SKM-1 (cell line): Measurements from ENCODE around the gene SERPINE2.
A peak's percentile ranks its signal among the peaks of the same experiment; 100 is the strongest.

ENCODE experiments used
- DNase-seq: peaks from one replicate; lab custom pipeline; 2025; ENCODE audit not compliant: unreplicated experiment; lab: John Stamatoyannopoulos, UW

The SERPINE2 gene

DNA sequence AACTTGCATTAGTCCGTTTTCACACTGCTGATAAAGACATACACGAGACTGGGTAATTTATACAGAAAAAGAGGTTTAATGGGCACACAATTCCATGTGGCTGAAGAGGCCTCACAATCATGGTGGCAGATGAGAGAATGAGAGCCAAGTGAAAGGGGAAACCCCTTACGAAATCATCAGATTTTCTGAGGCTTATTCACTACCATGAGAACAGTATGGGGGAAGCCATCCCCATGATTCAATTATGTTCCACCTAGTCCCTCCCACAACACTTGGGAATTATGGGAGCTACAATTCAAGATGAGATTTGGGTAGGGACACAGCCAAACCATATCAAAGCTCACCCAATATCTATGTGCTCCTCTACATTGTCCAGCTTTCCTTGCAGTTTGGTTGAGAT, 16.0 kb upstream of the SERPINE2 start:
- DNase-seq, result no peak

DNA sequence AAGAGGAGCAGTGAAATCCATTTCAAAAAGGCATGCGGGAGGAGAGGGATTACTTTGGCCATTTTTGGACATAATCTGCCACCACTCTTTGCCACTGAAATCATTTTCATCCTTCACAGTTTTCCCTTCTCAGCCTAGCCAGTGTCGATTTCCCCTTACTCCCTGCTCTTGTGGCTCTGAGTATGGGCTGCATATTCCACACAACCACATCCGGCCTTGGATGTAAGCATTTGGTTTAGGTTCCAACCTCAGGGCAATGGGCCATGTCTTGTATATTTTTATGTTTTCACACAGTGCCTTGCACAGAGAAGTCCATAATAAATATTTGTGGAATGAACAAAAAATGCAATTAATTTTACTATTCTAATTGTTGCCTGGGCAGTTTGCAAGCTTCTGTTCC, 7.7 kb upstream of the SERPINE2 start:
- DNase-seq, result no peak

DNA sequence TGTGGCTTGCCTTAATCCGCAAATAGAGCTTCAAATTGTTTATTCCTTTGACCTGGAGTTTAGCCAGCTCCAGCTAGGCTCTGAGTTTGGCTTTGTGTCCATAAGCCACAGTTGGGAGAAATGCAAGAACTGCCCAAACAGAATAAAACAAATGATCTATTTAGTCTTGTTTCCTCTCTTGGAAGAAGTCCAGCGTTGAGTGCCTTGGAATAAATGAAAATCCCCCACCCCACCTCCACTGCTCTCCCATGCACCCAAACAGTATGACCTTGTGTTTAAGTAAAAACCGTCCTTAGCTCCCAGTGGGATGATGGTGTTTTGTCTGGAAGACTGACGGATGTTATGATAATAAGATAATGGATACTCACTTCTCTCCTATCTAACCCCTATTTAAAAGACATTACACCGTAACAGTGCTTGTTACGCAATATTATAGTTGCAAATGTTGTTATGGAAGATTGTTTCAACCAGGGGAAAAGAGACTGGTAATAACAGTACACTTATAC, 3.2 kb upstream of the SERPINE2 start:
- DNase-seq, result no peak

DNA sequence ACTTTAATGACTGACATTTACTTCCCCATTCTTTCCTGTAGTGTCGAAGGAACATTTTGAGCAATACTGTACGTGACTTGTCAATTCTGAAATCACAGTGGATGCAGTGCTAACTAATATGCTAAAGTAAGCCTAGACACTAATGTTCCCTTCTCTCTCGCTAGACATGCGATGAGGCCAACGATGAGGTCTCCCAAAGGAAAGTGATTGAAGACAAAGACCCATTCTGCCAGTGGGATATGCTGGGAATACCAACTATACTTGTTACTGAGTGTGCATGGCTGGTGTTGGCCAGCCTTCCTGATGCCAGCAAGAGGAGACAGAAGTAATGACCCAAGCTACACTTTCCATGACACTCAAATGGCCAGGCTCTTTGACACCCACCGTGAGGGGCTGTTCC, 2.5 kb upstream of the SERPINE2 start:
- no peak for DNase-seq

DNA sequence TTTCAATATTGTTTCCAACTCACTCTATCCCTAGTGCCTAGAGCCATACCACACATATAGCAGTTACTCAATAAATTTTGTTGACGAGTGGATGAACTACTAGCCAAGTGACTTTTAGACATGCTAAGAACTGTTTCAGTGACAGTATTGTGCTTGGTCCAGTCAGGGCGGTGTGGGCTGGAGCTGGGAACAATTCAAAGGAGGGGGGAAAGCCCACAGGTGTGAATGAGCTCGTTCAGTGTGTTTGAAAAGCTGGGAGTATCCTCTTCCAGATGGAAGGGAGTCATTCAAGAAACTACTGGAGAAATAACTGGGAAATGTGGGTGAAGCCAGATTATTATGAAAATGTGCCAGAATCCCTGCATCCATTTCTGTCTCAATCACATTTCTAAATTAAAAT, 1.7 kb upstream of the SERPINE2 start:
- DNase-seq, result no peak

DNA sequence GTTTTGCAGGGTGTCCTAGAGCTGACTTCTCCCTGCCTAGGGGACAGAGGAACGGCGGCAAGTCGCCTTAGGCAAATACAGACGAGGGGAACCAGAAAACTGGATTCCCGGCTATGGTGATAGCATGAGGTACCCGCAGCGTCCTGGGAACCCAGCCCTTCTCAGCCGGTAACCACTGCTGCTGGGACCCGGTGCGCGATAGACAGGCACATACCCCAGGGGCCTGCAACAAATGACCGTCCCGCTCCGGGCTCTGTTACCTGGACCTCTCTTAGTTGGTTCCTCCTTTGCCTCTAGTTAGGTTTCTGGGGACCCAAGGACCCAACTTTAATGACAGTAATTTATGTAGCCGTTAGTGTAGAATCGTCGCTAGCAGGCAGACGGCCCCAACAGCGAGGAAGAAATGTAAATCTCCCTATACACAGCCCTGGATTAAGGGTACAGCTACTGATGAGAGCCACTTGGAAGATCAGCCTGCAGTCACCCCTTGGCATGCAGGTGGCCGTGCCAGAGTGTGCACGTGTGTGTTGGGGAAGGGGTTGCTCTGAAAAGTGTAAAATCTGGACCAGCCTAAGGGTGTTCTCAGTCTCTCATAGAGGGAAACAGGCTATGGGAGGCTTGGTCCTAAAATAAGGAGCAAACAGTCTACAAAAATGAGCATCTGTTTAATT, 819 bp upstream of the SERPINE2 start:
- no peak for DNase-seq

DNA sequence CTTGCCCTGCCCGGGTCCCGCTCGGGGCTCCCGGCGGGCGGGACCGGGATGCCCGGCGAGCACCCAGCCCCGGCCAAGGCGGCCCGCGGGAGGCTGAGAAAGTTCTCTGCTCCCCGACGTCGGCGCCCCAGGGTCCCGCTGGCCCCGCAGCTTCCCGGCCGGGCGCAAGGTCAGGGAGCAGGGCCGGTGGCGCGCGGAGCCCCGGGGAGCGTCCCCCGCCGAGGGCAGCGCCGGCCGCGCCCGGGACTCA, 331 bp downstream of the SERPINE2 start:
- DNase-seq, result no peak

DNA sequence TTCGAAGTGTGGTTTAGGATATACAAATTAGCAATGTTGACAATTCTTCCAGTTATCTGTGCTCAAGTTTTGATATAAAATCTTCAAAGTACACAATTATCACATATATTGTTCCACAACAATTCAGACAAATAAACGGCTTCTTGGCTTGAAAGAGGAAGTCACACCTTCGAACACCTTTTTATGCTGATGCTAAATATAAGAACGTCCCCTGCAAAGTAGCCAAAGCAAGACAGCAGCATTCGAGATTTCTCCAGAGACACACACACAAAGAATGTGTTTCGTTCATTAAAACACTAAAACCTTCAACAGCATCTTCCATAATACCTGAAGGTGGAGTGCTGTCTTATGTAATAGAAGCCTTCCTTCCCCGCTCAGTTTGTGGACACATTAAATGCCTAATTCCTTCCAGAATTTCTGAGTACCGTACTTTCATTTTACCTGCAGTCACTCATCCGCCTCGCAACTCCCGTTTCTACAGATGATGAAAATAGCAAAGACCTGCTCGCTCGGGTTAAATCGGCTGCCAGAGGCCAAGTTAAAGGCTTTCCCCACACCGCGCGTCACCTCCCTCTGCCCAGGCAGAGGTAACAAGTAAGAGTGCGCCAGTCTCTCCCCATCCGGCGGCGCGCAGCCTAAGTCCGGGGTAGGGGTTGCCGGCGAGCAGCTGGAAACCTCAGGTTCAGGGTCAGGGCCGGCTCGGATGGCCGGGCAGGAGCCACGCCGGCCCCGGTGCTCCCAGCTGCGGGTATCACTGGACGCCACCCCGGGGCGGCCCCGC, 847 bp downstream of the SERPINE2 start:
- no peak for DNase-seq

DNA sequence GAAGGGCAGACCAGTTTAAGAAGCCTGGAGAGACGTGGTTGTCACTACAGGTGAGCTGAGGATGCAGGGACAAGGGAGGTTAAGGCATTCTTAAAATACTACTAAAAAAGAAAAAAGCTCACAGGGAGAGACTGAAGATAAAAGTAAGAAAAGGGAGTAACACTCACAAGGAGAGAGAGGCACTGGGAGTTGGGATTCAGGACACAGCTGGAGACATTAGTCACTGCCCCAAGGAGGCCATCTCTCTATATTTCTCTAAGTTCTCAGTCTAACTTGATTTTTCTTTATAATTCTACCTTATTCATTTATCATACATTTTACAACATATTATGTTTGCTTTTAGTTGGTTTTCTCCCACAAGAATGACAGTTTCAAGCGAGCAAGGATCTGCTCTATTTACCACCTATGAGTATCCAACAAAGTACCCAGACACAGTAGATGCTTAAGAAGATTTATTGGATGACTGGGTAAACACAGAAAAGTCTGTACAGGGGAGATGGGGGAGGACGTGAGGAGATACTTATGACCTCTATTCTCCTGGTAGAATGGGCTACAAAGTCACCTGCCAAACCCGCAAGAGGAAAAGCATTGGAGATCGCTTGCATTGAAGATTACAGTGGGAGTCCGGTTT, 2.2 kb downstream of the SERPINE2 start:
- DNase-seq, result no peak

DNA sequence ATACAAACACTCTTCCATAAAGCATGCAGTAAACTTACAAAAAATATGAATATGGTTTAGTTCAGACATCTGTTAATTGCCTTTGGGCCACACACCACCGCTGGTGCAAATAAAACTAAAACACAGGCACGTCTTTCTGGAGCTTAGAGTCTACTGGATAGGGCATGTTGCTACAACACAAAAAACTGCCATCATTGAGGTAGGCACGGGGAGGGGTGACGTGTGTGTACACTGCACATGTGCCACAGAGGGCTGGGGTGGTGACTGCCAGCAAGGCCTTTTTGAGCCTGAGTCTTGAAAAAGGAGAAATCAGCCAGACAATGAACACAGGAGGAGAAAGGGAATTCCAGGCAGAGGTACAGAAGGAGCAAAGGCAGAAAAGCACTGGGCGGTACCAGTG, 5.1 kb downstream of the SERPINE2 start:
- no peak for DNase-seq

DNA sequence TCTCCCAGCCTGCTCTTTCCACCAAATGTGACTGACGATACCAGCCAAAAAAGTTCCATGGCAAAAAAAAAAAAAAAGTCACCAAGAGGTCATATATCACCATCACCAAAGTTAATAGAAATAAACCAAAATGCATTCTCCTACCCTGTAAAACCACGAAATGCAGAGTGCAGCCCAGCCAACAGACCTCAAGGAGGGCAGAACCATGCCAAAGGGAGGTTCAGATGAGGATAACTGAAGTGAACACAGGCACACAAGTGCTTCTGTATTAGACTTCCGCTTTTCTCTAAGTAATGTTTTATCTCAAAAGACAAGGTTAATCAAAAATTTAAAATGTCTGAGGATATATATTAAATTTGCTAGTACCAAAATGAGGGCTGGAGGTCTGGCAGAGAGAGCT, 5.5 kb downstream of the SERPINE2 start:
- DNase-seq, result peak; percentile 56

DNA sequence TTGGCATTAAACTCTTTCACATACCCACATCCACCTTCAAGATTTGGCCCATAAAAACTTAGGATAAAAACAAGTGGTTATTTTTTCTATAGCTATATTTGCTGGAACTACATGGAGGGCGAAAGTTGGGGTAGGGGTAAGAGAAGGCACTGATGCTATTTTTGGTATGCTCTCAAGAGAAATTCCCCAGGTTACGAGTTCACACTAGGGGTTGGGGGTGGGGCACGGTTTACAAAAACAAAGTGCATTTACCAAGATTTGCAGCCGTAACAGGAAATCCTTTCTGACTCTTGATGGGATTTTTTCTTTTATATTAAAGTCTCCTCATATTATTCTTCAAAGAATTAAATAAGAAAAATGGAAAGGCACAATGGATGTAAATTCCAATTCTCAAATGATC, 6.8 kb downstream of the SERPINE2 start:
- DNase-seq, result no peak

DNA sequence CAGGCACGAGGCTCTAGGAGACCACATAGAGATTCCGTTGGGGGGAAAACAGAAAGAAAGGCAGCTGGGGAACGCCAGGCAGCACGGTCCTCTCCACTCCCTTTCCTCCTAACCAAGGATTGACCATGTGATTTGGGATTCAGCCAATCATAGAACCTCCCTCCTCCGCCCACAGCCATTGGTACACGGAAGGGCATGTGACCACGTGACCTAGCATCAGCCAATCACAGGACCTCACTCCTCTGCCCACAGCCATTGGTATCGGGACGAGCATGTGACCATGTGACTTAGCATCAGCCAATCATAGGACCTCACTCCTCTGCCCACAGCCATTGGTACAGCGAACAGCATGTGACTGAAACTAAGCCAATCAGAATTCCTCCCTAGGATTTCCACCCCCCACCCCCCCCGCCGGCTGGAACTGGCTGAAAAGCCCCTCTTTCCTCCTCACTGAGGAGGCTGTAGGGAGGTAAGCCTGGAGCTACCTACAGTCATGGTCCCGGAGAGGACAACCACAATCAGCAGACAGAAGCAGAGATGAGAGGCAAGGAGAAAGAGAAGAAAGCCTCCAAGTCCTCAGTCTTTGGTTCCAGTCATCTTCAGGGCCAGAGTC, 7.6 kb downstream of the SERPINE2 start:
- DNase-seq, result no peak

DNA sequence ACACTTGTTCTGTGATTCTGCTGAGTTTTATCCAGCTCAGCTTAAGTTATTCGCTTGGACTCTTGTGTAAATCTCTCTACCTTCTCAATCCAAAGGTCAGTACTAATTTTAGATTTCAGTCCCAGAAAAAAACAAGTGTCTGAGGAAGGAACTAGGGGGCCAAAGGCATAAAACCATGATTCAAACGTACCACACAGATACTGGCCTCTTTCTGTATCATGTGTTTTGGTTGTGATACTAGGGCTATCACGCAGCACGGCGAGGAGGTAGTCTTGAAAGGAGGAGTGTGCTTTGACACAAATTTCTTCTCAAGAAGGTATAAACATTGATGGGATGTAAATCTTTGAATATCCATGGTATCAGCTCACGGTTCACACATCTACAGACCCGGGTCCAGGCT, 8.3 kb downstream of the SERPINE2 start:
- DNase-seq, result no peak

DNA sequence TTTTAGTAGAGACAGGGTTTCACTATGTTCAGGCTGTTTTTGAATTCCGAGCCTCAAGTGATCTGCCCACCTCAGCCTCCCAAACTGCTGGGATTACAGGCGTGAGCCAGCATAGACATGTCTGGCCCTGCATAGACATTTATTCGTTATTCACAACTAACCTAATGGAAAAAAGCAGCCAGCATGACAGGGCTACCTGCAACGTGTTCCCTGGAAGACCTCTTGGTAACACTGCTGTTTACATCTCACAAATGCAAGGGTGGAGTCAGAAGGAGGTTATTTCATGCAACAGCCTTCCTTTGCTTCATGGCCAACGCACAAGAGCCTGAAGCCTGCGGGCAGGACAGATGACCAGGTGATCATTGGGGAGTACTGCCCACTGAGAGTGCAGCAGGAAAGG, 9.2 kb downstream of the SERPINE2 start:
- no peak for DNase-seq

DNA sequence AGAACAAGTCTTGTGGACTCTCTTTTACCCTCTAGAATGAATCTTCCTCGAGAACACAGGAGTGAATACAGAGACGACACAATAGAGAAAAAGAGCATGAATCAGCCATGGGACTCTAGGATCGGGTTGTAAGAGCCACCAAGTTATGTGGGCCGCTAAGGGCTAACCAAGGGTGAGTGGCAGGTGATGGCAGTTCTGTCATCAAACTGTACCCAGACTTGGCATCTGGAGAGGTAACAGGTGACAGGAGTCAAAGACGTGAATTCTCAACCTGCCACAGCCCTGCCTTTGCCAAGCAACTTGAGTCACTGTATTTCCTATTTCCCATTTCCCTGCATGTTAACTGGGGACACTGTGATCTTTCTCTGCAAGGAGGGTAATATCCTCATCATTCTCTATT, 11.2 kb downstream of the SERPINE2 start:
- DNase-seq, result no peak

DNA sequence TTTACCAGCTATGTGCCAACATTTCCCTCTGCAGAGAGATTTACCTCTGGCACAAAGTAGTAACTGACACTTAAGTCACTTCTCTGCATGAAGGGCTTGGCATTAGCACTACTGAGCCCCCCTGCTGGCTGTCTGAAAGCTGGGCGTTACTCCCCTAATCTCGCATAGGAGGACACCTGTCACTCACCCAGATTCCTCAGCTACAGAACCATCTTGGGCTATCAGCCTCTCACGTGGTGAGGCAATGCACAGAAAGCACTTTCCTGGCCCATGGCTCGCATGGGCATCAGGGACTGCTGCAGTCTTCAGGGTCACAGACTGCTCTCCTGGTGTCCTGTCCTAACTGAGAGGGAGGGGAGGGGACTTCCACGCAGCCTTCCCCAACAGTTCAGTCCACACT, 12.0 kb downstream of the SERPINE2 start:
- no peak for DNase-seq

DNA sequence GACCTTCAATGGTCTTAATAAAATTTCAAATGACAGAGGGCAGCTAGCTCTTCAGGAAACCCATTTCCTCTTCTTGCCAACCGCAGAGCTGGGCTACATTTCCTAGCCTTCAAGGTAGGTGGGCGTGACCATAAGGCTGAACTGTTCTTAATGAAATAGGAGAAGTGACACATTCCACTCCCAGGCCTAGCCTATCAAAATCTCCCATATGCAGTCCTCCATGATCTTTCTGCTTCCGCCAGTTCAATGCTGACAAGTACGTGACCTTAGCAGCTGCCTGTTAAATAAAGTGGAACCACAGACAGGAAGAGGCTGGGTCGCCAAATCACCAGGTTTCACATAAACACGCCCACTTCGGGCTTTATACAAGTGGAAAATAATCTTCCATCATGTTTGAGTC, 13.2 kb downstream of the SERPINE2 start:
- peak; percentile 95 for DNase-seq

DNA sequence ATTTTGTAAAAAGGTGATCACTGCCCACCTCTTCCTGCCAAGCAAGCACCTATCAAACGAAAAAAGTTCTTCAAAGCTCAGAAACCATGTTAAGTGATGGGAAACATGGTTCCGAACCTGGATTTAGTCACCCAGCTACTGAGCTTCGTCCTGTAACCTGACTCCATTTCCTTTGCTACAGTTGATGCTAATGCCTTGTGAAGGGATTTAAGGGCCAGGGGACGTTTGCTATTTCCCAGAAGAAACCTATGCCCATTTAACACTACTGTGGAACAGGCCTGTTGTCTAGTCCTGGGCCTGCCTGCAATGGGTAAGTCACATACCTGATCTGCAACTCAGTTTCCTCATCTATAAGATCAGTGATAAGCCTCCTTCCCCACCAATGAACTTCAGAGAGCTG, 14.8 kb downstream of the SERPINE2 start:
- no peak for DNase-seq

DNA sequence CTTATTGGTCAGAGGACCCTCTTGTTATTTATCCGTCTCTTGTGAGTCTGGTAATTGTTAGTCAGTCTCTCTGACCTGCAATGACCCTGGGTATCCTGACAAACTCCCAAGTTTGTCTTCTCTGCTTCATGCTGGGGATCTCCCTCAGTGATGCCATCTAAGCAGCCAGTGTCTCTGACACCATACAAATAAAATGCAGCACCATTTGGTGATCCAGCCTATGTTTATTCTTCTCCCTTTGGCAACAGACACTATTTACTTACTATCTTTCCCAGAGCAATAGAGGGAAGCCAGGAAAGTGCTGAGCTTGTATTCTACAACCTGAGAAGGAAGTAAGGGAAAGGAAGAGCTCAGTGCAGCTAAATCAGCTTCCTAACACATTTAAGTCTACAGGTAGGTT, 15.9 kb downstream of the SERPINE2 start:
- DNase-seq, result no peak

DNA sequence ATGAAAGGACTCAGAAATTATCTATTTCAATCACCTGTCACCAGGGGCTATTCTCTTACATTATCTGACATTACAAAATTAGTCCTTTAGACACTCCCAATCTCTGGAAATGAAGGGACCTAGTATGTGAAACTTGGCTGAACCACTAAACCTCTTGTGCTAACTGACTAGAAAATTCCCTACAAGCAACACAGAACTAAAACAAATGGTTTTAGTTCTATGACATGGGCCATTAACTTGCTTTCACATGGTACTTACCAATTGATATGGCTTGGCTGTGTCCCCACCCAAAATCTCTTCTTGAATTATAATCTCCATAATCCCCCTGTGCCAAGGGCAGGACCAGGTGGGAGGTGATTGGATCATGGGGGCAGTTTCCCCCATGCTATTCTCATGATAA, 16.6 kb downstream of the SERPINE2 start:
- DNase-seq, result no peak

DNA sequence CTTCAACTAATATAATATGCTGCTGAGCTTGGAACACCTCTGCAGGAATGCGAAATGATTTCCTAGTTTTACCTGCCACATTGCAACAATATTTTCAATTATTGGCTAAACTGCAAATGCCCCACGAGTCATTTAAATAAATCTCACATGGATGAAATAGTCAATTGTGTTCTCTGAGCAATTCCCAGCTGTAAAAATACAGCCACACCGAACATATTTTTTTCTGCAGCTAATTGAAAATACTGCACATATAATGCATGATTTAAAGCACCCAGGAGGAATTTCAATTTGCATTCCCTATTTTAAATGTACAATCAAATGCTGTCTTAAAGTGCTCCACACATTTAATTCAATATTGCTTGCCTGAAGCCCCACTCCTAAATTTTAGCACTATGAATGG, 18.6 kb downstream of the SERPINE2 start:
- DNase-seq, result no peak
